AG09309 (cell line): ENCODE results near the gene IPMK.
"Not testable (repeated sequence)": the region's sequence is repeated elsewhere in the genome, so short reads cannot be mapped to it uniquely, and the experiment has no call there.

Experiments used
- DNase-seq: peaks from one replicate; pipeline ENCODE4 v3.0.0-alpha.2; 2010; ENCODE audit warnings: low read depth
- H3K4me3 ChIP-seq: 2 replicates; pipeline ENCODE4 v1.5.1; 2011; ENCODE audit warnings: mild to moderate bottlenecking, low read depth, low read length, moderate library complexity; ENCODE audit not compliant: control insufficient read depth
- CTCF ChIP-seq: IDR thresholded peaks from 2 replicates; pipeline ENCODE4 v1.5.1; 2011; ENCODE audit warnings: mild to moderate bottlenecking, low read depth, low read length, inconsistent platforms; ENCODE audit not compliant: insufficient read depth, control insufficient read depth; ENCODE audit errors: missing control alignments

Gene IPMK

DNA sequence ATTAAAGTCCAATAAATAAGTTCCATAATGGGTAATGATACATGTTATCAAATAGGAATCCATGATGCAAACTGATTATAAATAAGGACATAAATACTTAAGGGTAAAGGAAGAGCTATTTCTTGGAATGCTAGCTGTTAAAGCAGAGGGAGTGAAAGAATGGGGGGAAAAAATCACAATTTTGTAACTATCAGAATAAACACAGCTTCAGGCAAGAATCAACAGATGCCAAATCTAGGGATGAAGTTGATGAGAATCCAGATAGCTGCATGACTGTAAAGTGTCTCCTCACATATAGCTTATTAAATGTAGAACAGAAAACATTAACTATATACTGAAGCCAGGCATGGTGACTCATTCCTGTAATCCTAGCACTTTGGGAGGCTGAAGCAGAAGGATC, 4.9 kb downstream of the IPMK start:
- H3K4me3 ChIP-seq: no peak overlapping the region
- DNase-seq: no peak
- no peak for TF ChIP-seq CTCF

DNA sequence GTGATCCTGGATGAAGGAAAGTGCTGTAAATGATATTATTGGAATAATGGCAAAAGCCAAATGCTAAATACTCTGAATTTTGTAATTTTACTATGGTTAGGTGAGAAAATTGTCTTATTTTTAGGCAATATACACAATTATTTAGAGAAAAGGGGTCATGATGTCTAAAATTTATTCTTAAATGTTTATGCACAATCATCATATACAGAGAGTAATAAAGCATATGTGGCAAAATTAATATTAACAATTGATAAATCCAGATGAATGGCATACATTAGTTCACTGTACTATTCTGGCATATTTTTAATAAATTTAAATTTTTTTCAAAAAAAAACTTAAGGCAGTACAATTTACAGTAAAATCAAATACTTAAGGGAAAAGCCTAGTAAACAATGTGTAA, 7.4 kb downstream of the IPMK start:
- no peak for DNase-seq
- no peak overlapping the region for H3K4me3 ChIP-seq
- TF ChIP-seq CTCF: no peak

- H3K4me3 ChIP-seq: no peak overlapping the region
- DNase-seq: no peak
- TF ChIP-seq CTCF: peak; percentile 29
Measured at GRCh38 chr10:58258977-58259692, 8.6 kb downstream of the IPMK start.

DNA sequence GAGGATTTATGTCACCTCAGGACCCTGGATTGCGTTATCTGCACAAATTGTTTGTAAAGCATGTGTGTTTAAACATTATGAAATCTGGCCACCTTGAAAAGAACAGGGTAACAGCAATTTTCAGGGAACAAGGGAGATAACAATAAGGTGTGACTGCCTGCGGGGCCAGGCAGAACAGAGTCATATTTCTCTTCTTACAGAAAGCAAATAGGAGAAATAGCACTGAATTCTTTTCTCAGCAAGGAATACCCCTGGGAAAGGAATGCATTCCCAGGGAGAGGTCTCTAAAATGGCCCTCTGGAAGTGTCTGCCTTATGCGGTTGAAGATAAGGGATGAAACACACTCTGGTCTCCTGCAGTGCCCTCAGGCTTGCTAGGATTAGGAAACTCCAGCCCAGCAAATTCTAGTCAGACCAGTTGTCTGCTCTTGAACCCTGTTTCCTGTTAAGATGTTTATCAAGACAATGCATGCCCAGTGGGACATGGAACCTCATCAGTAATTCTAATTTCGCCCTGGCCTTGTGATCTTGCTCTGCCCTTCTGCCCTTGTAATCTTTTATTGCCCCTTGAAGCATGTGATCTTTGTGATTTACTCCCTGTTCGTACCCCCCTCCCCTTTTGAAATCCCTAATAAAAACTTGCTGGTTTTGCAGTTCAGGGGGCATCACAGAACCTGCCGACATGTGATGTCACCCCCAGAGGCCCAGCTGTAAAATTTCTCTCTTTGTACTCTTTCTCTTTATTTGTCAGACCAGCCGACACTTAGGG, 11.5 kb downstream of the IPMK start:
- DNase-seq, H3K4me3 ChIP-seq: not testable (repeated sequence)

DNA sequence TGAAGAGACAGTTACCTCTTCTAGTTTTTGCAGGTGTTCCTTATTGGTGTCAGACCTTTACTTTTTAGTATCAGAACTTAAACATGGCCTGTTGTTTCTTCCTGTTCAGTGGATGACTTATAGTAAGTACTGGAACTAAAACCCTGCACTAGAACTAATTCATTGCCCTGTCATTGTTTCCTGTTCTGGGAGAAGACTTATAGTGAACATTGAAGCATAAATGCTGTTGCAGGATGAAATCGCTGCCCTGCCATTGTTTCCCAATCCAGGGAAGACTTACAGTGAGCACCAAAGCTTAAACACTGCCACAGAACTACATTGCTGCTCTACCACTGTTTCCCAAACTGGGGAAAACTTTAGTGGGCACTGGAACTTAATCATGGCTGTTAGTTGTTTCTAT, 13.1 kb downstream of the IPMK start:
- DNase-seq: no peak
- no peak overlapping the region for H3K4me3 ChIP-seq
- TF ChIP-seq CTCF: no peak

GRCh38 chr10:58253184-58253583, 14.5 kb downstream of the IPMK start:
- TF ChIP-seq CTCF: no peak

DNA sequence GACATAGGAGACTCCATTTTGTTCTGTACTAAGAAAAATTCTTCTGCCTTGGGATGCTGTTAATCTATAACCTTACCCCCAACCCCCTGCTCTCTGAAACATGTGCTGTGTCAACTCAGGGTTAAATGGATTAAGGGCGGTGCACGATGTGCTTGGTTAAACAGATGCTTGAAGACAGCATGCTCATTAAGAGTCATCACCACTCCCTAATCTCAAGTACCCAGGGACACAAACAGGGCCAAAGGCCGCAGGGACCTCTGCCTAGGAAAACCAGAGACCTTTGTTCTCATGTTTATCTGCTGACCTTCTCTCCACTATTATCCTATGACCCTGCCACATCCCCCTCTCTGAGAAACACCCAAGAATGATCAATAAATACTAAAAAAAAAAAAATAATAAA, 23.0 kb downstream of the IPMK start:
- H3K4me3 ChIP-seq: not testable (repeated sequence)

More at GRCh38 chr10:58253184-58253583, 14.5 kb downstream of the IPMK start:
- no peak overlapping the region for H3K4me3 ChIP-seq
- no peak for DNase-seq

GRCh38 chr10:58244242-58244641, 23.5 kb downstream of the IPMK start:
- DNase-seq, H3K4me3 ChIP-seq: not testable (repeated sequence)

More for the DNA sequence above, 23.0 kb downstream of the IPMK start:
- DNase-seq: not testable (repeated sequence)

- not testable (repeated sequence) for H3K4me3 ChIP-seq, DNase-seq
Measured at GRCh38 chr10:58243801-58244200, 23.9 kb downstream of the IPMK start.
